K562 (cell line): ENCODE data around the gene OR1J1. TPM values are rescaled to one million over a fixed set of nuclear protein-coding genes. Genes with fewer than 3 reads are reported as not detected.

Source experiments
- ATAC-seq: fragments of 200-7000 bp; cut with Tn5 transposase; 3 replicates; pipeline ENCODE4 v1.9.1; 2020; ENCODE audit warnings: moderate library complexity
- BruUV-seq: library from RNA; stranded (reverse); fragments of 400-500 nt; replicated peaks from 2 replicates; lab custom pipeline; 2021; lab: Mats Ljungman, UMichigan
- CTCF ChIA-PET: fragments of 300-600 bp; formaldehyde crosslinking; extraction: SDS; loops from one replicate; lab custom pipeline; 2021; ENCODE audit warnings: low intra/inter-chr PET ratio; lab: Yijun Ruan, JAX
- POLR2A ChIA-PET: fragments of 300-600, 350-650 bp; sonication (Branson Sonifier 250); formaldehyde crosslinking; extraction: SDS; loops from one replicate; lab custom pipeline; 2021; ENCODE audit warnings: antibody characterized with exemption, inconsistent platforms; lab: Yijun Ruan, JAX
- DNase-seq, 4 experiments: peaks; one replicate each; pipeline versions ENCODE4 v3.0.0 to v3.0.0-alpha.2; 2011 to 2018; ENCODE audit warnings: low spot score in 3 of 4, mixed read lengths in 3 of 4; ENCODE audit errors: extremely low read depth in 1 of 4
- FAIRE-seq: peaks from 2 replicates; lab custom pipeline; 2011; peaks lifted over from hg19 to GRCh38; lab: Jason Lieb, UNC
- H2AFZ ChIP-seq: 2 replicates; pipeline ENCODE4 v1.6.0; 2011; ENCODE audit warnings: low read depth, low read length, control low read depth, inconsistent platforms
- H3K27ac ChIP-seq: fragments of 200-600 bp; 3 replicates; pipeline ENCODE4 v1.8.0; 2011; ENCODE audit warnings: low read depth, mild to moderate bottlenecking, control low read depth, inconsistent platforms, low read length, moderate library complexity, mixed read lengths; ENCODE audit errors: extremely low read depth
- H3K27me3 ChIP-seq, 2 experiments: fragments of 300-600 bp in 1 of 2; 2 replicates in 1 of 2; 3 replicates in 1 of 2; pipeline versions ENCODE4 v1.6.0 to v1.8.0; 2011; ENCODE audit warnings: inconsistent platforms in 2 of 2, low read length in 2 of 2, mild to moderate bottlenecking in 1 of 2, mixed read lengths in 1 of 2, moderate library complexity in 1 of 2; ENCODE audit not compliant: control insufficient read depth in 2 of 2, insufficient read depth in 2 of 2
- H3K36me3 ChIP-seq: fragments of 300-600 bp; 3 replicates; pipeline ENCODE4 v1.8.0; 2011; ENCODE audit warnings: mild to moderate bottlenecking, low read length, inconsistent platforms; ENCODE audit not compliant: control insufficient read depth, insufficient read depth
- H3K4me1 ChIP-seq, 2 experiments: fragments of 200-600 bp in 1 of 2; replicated peaks in 1 of 2; 2 replicates in 1 of 2; 3 replicates in 1 of 2; pipeline versions ENCODE4 v1.5.1 to v1.8.0; 2011; ENCODE audit warnings: inconsistent platforms in 2 of 2, low read length in 2 of 2, mild to moderate bottlenecking in 1 of 2, mixed read lengths in 1 of 2, moderate library complexity in 1 of 2; ENCODE audit not compliant: control insufficient read depth in 2 of 2, insufficient read depth in 2 of 2
- H3K4me2 ChIP-seq: 2 replicates; pipeline ENCODE4 v1.6.1; 2011; ENCODE audit warnings: low read length, control low read depth, inconsistent platforms, mixed read lengths; ENCODE audit not compliant: insufficient read depth
- H3K4me3 ChIP-seq: fragments of 200-600 bp; sonication (generic), shearing (Covaris generic); 2 replicates; pipeline ENCODE4 v1.5.1; 2016; ENCODE audit warnings: control low read depth, inconsistent platforms
- H3K79me2 ChIP-seq: fragments of 200-600 bp; 3 replicates; pipeline ENCODE4 v1.8.0; 2011; ENCODE audit warnings: low read length, inconsistent platforms; ENCODE audit not compliant: control insufficient read depth, insufficient read depth
- H3K9ac ChIP-seq, 2 experiments: 2 replicates each; pipeline versions ENCODE4 v1.6.0 to v1.6.1; 2011; ENCODE audit warnings: low read depth in 2 of 2, low read length in 2 of 2, control low read depth in 1 of 2, inconsistent platforms in 1 of 2, mild to moderate bottlenecking in 1 of 2, mixed read lengths in 1 of 2; ENCODE audit not compliant: insufficient read depth in 1 of 2
- H3K9me1 ChIP-seq: one replicate; pipeline ENCODE4 v1.6.0; 2011; ENCODE audit warnings: inconsistent platforms, mild to moderate bottlenecking, low read length, moderate library complexity; ENCODE audit not compliant: control insufficient read depth, insufficient read depth
- H3K9me3 ChIP-seq: replicated peaks from 2 replicates; pipeline ENCODE4 v1.5.1; 2011; ENCODE audit warnings: low read depth, low read length, inconsistent platforms; ENCODE audit not compliant: control insufficient read depth, insufficient read depth
- H4K20me1 ChIP-seq: replicated peaks from 2 replicates; pipeline ENCODE4 v1.6.1; 2011; ENCODE audit warnings: low read length, inconsistent platforms, mixed read lengths; ENCODE audit not compliant: control insufficient read depth, insufficient read depth
- BRF1 ChIP-seq: IDR thresholded peaks from 3 replicates; pipeline ENCODE4 v1.6.1; 2011; ENCODE audit warnings: borderline replicate concordance, mild to moderate bottlenecking; ENCODE audit not compliant: insufficient read length; ENCODE audit errors: extremely low read depth
- CAMTA2 ChIP-seq: fragments of 250-450 bp; sonication (Bioruptor Pico); conservative IDR thresholded peaks from 2 replicates; pipeline ENCODE4 v1.5.1; 2022
- CBX5 ChIP-seq: IDR thresholded peaks from 2 replicates; pipeline ENCODE4 v1.6.1; 2014; ENCODE audit warnings: low read depth, borderline replicate concordance
- ELF1 ChIP-seq: fragments of 200-800 bp; sonication (Bioruptor generic); IDR thresholded peaks from 2 replicates; pipeline ENCODE4 v1.6.1; 2016; ENCODE audit warnings: missing genetic modification characterization, missing compliant biosample characterization
- ERF ChIP-seq: fragments of 450-650 bp; formaldehyde crosslinking; IDR thresholded peaks from 2 replicates; pipeline ENCODE4 v1.4.0; 2020; ENCODE audit warnings: mild to moderate bottlenecking, mixed read lengths
- GATAD2A ChIP-seq: fragments of 450-650 bp; IDR thresholded peaks from 2 replicates; pipeline ENCODE4 v1.6.1; 2017
- KLF13 ChIP-seq: fragments of 450-650 bp; IDR thresholded peaks from 2 replicates; pipeline ENCODE4 v1.6.1; 2016; ENCODE audit warnings: missing genetic modification characterization, low read depth, mild to moderate bottlenecking, missing compliant biosample characterization, moderate library complexity, borderline replicate concordance
- POLR2A ChIP-seq: fragments of 450-650 bp; conservative IDR thresholded peaks from 2 replicates; pipeline ENCODE4 v1.6.1; 2016
- POLR2AphosphoS2 ChIP-seq: IDR thresholded peaks from 2 replicates; pipeline ENCODE4 v1.6.1; 2012; ENCODE audit warnings: low read length, improper control_type of control experiment
- PRMT5 ChIP-seq: sonication (generic); formaldehyde crosslinking; IDR thresholded peaks from 2 replicates; pipeline ENCODE4 v1.5.0; 2020; ENCODE audit warnings: missing genetic modification reagents
- TARDBP ChIP-seq: fragments of 450-650 bp; IDR thresholded peaks from 2 replicates; pipeline ENCODE4 v1.6.1; 2016
- ZBTB1 ChIP-seq: sonication (generic); formaldehyde crosslinking; IDR thresholded peaks from 2 replicates; pipeline ENCODE4 v1.8.1; 2023; ENCODE audit warnings: missing genetic modification reagents, low read depth, mild to moderate bottlenecking, borderline replicate concordance
- ZNF23 ChIP-seq: fragments of 250-450 bp; sonication (Bioruptor Pico); IDR thresholded peaks from 2 replicates; pipeline ENCODE4 v1.4.0; 2020; ENCODE audit warnings: mild to moderate bottlenecking
- ZNF3 ChIP-seq: fragments of 250-450 bp; sonication (Bioruptor Pico); IDR thresholded peaks from 2 replicates; pipeline ENCODE4 v1.5.0; 2021; ENCODE audit warnings: mild to moderate bottlenecking, moderate library complexity
- WGBS: fragments of 100-300 bp; shearing (Covaris generic); methylation state at CpG from one replicate; pipeline ENCODE4 v1.1.6; 2016; ENCODE audit warnings: low coverage, mixed read lengths; ENCODE audit not compliant: insufficient coverage; ENCODE audit errors: missing lambda C conversion rate; 5-methylcytosine and 5-hydroxymethylcytosine counted together
- in situ Hi-C: fragments of 300-500 bp; cut with MboI; formaldehyde crosslinking; loops from 4 replicates; pipeline ENCODE4 v1.15.0; 2018; ENCODE audit warnings: inconsistent platforms, mixed read lengths
- intact Hi-C: fragments of 100-400 bp; cut with micrococcal nuclease; formaldehyde crosslinking; loops from 2 replicates; pipeline ENCODE4 v1.14.2; 2022
- polyA plus RNA-seq, 8 experiments: library from polyadenylated mRNA; depleted of rRNA in 4 of 8; stranded (reverse) in 5 of 8; unstranded in 3 of 8; fragments of >200 nt; fragmentation: Nextera tagmentation in 2 of 8; fragmentation: Illumina TruSeq in 1 of 8; extraction: Ambion mirVana in 2 of 8; extraction: Trizol in 1 of 8; gene quantifications; 2 replicates each; pipeline versions ENCODE4 v1.2.1 to v1.2.3, GENCODE V29; 2011 to 2014; ENCODE audit warnings: inconsistent platforms in 1 of 8, missing spikeins in 1 of 8
- total RNA-seq, 7 experiments: library from RNA; depleted of rRNA in 6 of 7; stranded (reverse); fragments of >200 nt in 6 of 7; fragmentation: Illumina TruSeq in 2 of 7; extraction: Trizol in 2 of 7; gene quantifications; 2 replicates each; pipeline versions ENCODE4 v1.2.1 to v1.2.3, GENCODE V29; 2011 to 2021; ENCODE audit warnings: low replicate concordance in 1 of 7
- TF ChIP-seq, protein P1 (sequence below): fragments of 450-650 bp; IDR thresholded peaks from one replicate; pipeline ENCODE4 v1.6.1; 2018; ENCODE audit warnings: mild to moderate bottlenecking, moderate library complexity; ENCODE audit not compliant: partially characterized antibody
- TF ChIP-seq, protein P2 (sequence below): fragments of 250-450 bp; sonication (Bioruptor Pico); IDR thresholded peaks from 2 replicates; pipeline ENCODE4 v1.4.0; 2020; ENCODE audit warnings: borderline replicate concordance
- TF ChIP-seq, protein P3 (sequence below): fragments of 250-450 bp; sonication (Bioruptor Pico); IDR thresholded peaks from 2 replicates; pipeline ENCODE4 v1.8.0; 2022; ENCODE audit warnings: inconsistent platforms
- TF ChIP-seq, protein P4 (sequence below), 3 experiments: IDR thresholded peaks in 2 of 3; conservative IDR thresholded peaks in 1 of 3; 2 replicates each; pipeline ENCODE4 v1.5.1; 2011 to 2012; ENCODE audit warnings: low read length in 3 of 3, mild to moderate bottlenecking in 3 of 3, control low read depth in 2 of 3, improper control_type of control experiment in 1 of 3, inconsistent platforms in 1 of 3, low read depth in 1 of 3, mixed read lengths in 1 of 3, moderate library complexity in 1 of 3; ENCODE audit not compliant: insufficient read depth in 2 of 3

The OR1J1 gene
- total and polyA plus RNA-seq, 9 of the 15 experiments (the other 6 are each of a cell fraction or from before 2014, with no cell fraction given) = not detected

DNA sequence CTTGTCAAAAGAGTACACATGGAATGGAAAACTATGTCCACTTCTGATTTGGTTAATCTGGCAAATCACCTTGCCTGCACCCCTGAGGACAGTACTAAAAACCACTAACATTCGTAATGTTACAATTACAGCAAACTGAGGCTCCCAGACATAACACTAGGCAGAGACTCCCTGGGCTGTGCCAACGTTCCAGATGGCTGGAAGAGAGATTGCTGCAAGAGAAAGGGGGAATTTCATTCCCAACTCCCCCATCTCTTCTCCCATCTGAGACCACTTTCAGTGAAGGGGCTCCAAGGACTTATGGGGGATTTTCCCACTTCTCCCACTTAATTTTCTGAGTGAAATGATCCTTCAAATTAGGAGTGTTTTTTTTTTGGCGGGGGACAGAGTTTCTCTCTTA, 11.3 kb downstream of the OR1J1 start:
- H3K79me2 ChIP-seq = no peaks in the 10 kb centered on the region
- no peak overlapping the region for H3K27ac ChIP-seq
- no peaks in the 10 kb centered on the region; a peak in 1 of 5 replicates for H3K27me3 ChIP-seq
- 3% methylated on average over 3 of the region's 3 CpGs for WGBS
- ChIA-PET CTCF (no interaction called here), POLR2A (interaction anchor here (1.8 kb wide), 1 partner anchor 8 kb away, joined by 7 read pairs; no protein-coding TSS in a partner anchor)
- no peak for ATAC-seq
- H3K36me3 ChIP-seq = no peaks in the 10 kb centered on the region
- no peak for FAIRE-seq
- H3K9me3 ChIP-seq = no peaks in the 10 kb centered on the region
- H2AFZ ChIP-seq = no peak overlapping the region
- H3K9ac ChIP-seq = no peak overlapping the region
- intact Hi-C loops = loop anchor here (5.0 to 10.0 kb wide), 2 partner anchors 141 to 598 kb away; no protein-coding TSS in a partner anchor
- no peak for DNase-seq
- H3K4me3 ChIP-seq = no peak overlapping the region
- H3K4me1 ChIP-seq = peaks cover 0 to 3% of the 10 kb centered on the region in 2 experiments; a peak in 1 of 5 replicates
- H4K20me1 ChIP-seq = no peaks in the 10 kb centered on the region
- no TSS peak for BruUV-seq
- H3K9me1 ChIP-seq = no peaks in the 10 kb centered on the region
- in situ Hi-C loops = loop anchor here (10.0 kb wide), 2 partner anchors 518 to 888 kb away; partner anchors contain the start of gene CRB2
- H3K4me2 ChIP-seq = no peak overlapping the region
- TF ChIP-seq, protein P1, sequence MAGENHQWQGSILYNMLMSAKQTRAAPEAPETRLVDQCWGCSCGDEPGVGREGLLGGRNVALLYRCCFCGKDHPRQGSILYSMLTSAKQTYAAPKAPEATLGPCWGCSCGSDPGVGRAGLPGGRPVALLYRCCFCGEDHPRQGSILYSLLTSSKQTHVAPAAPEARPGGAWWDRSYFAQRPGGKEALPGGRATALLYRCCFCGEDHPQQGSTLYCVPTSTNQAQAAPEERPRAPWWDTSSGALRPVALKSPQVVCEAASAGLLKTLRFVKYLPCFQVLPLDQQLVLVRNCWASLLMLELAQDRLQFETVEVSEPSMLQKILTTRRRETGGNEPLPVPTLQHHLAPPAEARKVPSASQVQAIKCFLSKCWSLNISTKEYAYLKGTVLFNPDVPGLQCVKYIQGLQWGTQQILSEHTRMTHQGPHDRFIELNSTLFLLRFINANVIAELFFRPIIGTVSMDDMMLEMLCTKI = no peak
- TF ChIP-seq CAMTA2 (CRISPR knock-in tag) (no peak), ZNF3 (CRISPR knock-in tag) (no peak), ERF (CRISPR knock-in tag) (no peak), GATAD2A (no peak), KLF13 (tag) (no peak), ZBTB1 (CRISPR knock-in tag) (no peak), BRF1 (no peak), PRMT5 (CRISPR knock-in tag) (no peak), ZNF23 (CRISPR knock-in tag) (no peak), CBX5 (no peak), ELF1 (tag) (no peak), POLR2AphosphoS2 (no peak), POLR2A (no peak), TARDBP (no peak)
- TF ChIP-seq, protein P2, sequence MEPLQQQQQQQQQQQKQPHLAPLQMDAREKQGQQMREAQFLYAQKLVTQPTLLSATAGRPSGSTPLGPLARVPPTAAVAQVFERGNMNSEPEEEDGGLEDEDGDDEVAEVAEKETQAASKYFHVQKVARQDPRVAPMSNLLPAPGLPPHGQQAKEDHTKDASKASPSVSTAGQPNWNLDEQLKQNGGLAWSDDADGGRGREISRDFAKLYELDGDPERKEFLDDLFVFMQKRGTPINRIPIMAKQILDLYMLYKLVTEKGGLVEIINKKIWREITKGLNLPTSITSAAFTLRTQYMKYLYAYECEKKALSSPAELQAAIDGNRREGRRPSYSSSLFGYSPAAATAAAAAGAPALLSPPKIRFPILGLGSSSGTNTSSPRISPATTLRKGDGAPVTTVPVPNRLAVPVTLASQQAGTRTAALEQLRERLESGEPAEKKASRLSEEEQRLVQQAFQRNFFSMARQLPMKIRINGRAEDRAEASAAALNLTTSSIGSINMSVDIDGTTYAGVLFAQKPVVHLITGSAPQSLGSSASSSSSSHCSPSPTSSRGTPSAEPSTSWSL (CRISPR knock-in tag) = no peak
- TF ChIP-seq, protein P3, sequence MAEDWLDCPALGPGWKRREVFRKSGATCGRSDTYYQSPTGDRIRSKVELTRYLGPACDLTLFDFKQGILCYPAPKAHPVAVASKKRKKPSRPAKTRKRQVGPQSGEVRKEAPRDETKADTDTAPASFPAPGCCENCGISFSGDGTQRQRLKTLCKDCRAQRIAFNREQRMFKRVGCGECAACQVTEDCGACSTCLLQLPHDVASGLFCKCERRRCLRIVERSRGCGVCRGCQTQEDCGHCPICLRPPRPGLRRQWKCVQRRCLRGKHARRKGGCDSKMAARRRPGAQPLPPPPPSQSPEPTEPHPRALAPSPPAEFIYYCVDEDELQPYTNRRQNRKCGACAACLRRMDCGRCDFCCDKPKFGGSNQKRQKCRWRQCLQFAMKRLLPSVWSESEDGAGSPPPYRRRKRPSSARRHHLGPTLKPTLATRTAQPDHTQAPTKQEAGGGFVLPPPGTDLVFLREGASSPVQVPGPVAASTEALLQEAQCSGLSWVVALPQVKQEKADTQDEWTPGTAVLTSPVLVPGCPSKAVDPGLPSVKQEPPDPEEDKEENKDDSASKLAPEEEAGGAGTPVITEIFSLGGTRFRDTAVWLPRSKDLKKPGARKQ (CRISPR knock-in tag) = no peak
- TF ChIP-seq, protein P4, sequence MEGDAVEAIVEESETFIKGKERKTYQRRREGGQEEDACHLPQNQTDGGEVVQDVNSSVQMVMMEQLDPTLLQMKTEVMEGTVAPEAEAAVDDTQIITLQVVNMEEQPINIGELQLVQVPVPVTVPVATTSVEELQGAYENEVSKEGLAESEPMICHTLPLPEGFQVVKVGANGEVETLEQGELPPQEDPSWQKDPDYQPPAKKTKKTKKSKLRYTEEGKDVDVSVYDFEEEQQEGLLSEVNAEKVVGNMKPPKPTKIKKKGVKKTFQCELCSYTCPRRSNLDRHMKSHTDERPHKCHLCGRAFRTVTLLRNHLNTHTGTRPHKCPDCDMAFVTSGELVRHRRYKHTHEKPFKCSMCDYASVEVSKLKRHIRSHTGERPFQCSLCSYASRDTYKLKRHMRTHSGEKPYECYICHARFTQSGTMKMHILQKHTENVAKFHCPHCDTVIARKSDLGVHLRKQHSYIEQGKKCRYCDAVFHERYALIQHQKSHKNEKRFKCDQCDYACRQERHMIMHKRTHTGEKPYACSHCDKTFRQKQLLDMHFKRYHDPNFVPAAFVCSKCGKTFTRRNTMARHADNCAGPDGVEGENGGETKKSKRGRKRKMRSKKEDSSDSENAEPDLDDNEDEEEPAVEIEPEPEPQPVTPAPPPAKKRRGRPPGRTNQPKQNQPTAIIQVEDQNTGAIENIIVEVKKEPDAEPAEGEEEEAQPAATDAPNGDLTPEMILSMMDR (IDR thresholded peaks at IDR 0.05 in 2 of 3, conservative IDR thresholded peaks at IDR 0.05 in 1 of 3; ENCODE audit: insufficient read depth in 2 of 3, low read depth in 1 of 3, low read length in 3 of 3) = no peak
